IMR-90 (cell line): ENCODE results near the gene RMI2. TPM values are rescaled to one million over a fixed set of nuclear protein-coding genes. Genes with fewer than 3 reads are reported as not detected.

Source experiments
- ATAC-seq: fragments of 200-7000 bp; cut with Tn5 transposase; 2 replicates; pipeline ENCODE4 v1.9.1; 2020; ENCODE audit warnings: low read depth, mild to moderate bottlenecking, moderate library complexity
- BruUV-seq: library from RNA; stranded (reverse); fragments of 400-500 nt; replicated peaks from 2 replicates; lab custom pipeline; 2021; lab: Mats Ljungman, UMichigan
- CTCF ChIA-PET: fragments of 300-600 bp; formaldehyde crosslinking; extraction: SDS; loops from one replicate; lab custom pipeline; 2021; ENCODE audit warnings: antibody characterized with exemption; lab: Yijun Ruan, JAX
- POLR2A ChIA-PET: fragments of 300-600 bp; sonication (Branson Sonifier 250); formaldehyde crosslinking; loops from one replicate; lab custom pipeline; 2022; ENCODE audit warnings: antibody characterized with exemption; ENCODE audit not compliant: unreplicated experiment; lab: Charles Lee
- DNase-seq: peaks from one replicate; pipeline ENCODE4 v3.0.0; 2013
- H2AFZ ChIP-seq: replicated peaks from 2 replicates; pipeline ENCODE3; 2013; ENCODE audit warnings: low read length, mild to moderate bottlenecking; ENCODE audit not compliant: poor library complexity
- H2AK5ac ChIP-seq: 2 replicates; pipeline ENCODE4 v1.6.1; 2013; ENCODE audit warnings: low read depth, low read length, inconsistent platforms
- H2AK9ac ChIP-seq: replicated peaks from 2 replicates; pipeline ENCODE3; 2013; ENCODE audit warnings: mild to moderate bottlenecking, low read depth, low read length, moderate library complexity; ENCODE audit not compliant: poor library complexity
- H2BK120ac ChIP-seq: 2 replicates; pipeline ENCODE4 v1.6.1; 2013; ENCODE audit warnings: low read depth, low read length, inconsistent platforms
- H2BK15ac ChIP-seq: 3 replicates; pipeline ENCODE4 v1.6.1; 2013; ENCODE audit warnings: low read depth, low read length, inconsistent platforms
- H2BK20ac ChIP-seq: 2 replicates; pipeline ENCODE4 v1.6.1; 2013; ENCODE audit warnings: low read depth, mild to moderate bottlenecking, inconsistent platforms, low read length, moderate library complexity
- H2BK5ac ChIP-seq: 2 replicates; pipeline ENCODE4 v1.6.1; 2013; ENCODE audit warnings: mild to moderate bottlenecking, low read depth, low read length, inconsistent platforms; ENCODE audit not compliant: poor library complexity, severe bottlenecking
- H3K14ac ChIP-seq: replicated peaks from 2 replicates; pipeline ENCODE4 v1.6.1; 2013; ENCODE audit warnings: low read depth, low read length, inconsistent platforms
- H3K18ac ChIP-seq: 2 replicates; pipeline ENCODE4 v1.6.1; 2013; ENCODE audit warnings: low read depth, low read length, control low read depth
- H3K23ac ChIP-seq: 2 replicates; pipeline ENCODE4 v1.6.1; 2013; ENCODE audit warnings: low read depth, low read length, inconsistent platforms
- H3K27ac ChIP-seq: 2 replicates; pipeline ENCODE4 v1.5.1; 2013; ENCODE audit warnings: mild to moderate bottlenecking, control low read depth, low read length; ENCODE audit not compliant: insufficient read depth
- H3K27me3 ChIP-seq: 2 replicates; pipeline ENCODE4 v1.6.1; 2013; ENCODE audit warnings: low read length; ENCODE audit not compliant: control insufficient read depth, insufficient read depth
- H3K36me3 ChIP-seq: 2 replicates; pipeline ENCODE4 v1.6.1; 2013; ENCODE audit warnings: low read length, mixed read lengths; ENCODE audit not compliant: control insufficient read depth, insufficient read depth
- H3K4ac ChIP-seq: 2 replicates; pipeline ENCODE4 v1.6.1; 2013; ENCODE audit warnings: low read depth, low read length, inconsistent platforms
- H3K4me1 ChIP-seq: 2 replicates; pipeline ENCODE4 v1.6.1; 2013; ENCODE audit warnings: low read length, mixed read lengths; ENCODE audit not compliant: control insufficient read depth, insufficient read depth
- H3K4me2 ChIP-seq: 2 replicates; pipeline ENCODE4 v1.6.1; 2013; ENCODE audit warnings: low read depth, mild to moderate bottlenecking, control low read depth, low read length, moderate library complexity
- H3K4me3 ChIP-seq: 2 replicates; pipeline ENCODE4 v1.5.1; 2013; ENCODE audit warnings: low read depth, mild to moderate bottlenecking, control low read depth, low read length, moderate library complexity; ENCODE audit not compliant: insufficient read depth
- H3K56ac ChIP-seq: 2 replicates; pipeline ENCODE4 v1.6.1; 2013; ENCODE audit warnings: low read length, inconsistent platforms; ENCODE audit not compliant: insufficient read depth; ENCODE audit errors: extremely low read depth
- H3K79me1 ChIP-seq, 2 experiments: 2 replicates each; pipeline ENCODE4 v1.6.1; 2013; ENCODE audit warnings: low read length in 2 of 2, inconsistent platforms in 1 of 2, low read depth in 1 of 2
- H3K9ac ChIP-seq: 2 replicates; pipeline ENCODE4 v1.6.1; 2013; ENCODE audit warnings: low read depth, low read length, control low read depth
- H3K9me1 ChIP-seq: 2 replicates; pipeline ENCODE4 v1.6.1; 2013; ENCODE audit warnings: low read length, inconsistent platforms; ENCODE audit not compliant: insufficient read depth
- H3K9me3 ChIP-seq: 2 replicates; pipeline ENCODE4 v1.6.1; 2013; ENCODE audit warnings: low read length; ENCODE audit not compliant: control insufficient read depth, insufficient read depth
- H4K20me1 ChIP-seq: 2 replicates; pipeline ENCODE4 v1.6.1; 2013; ENCODE audit warnings: low read length, inconsistent platforms; ENCODE audit not compliant: insufficient read depth
- H4K5ac ChIP-seq: 2 replicates; pipeline ENCODE4 v1.6.1; 2013; ENCODE audit warnings: mild to moderate bottlenecking, low read depth, low read length, control low read depth
- H4K8ac ChIP-seq, 2 experiments: 2 replicates each; pipeline ENCODE4 v1.6.1; 2013; ENCODE audit warnings: low read depth in 2 of 2, low read length in 2 of 2, control low read depth in 1 of 2, inconsistent platforms in 1 of 2
- H4K91ac ChIP-seq: 2 replicates; pipeline ENCODE4 v1.6.1; 2013; ENCODE audit warnings: low read depth, low read length, inconsistent platforms; ENCODE audit not compliant: insufficient read depth
- CTCF ChIP-seq: conservative IDR thresholded peaks from 2 replicates; pipeline ENCODE4 v1.5.1; 2012; ENCODE audit warnings: mild to moderate bottlenecking, low read depth, low read length, improper control_type of control experiment
- MAZ ChIP-seq: IDR thresholded peaks from 2 replicates; pipeline ENCODE4 v1.6.1; 2012; ENCODE audit warnings: low read depth, mild to moderate bottlenecking, low read length, improper control_type of control experiment, moderate library complexity, borderline replicate concordance
- NFE2L2 ChIP-seq: fragments of 150-350 bp; IDR thresholded peaks from 2 replicates; pipeline ENCODE4 v1.6.1; 2016; ENCODE audit warnings: low read depth, mild to moderate bottlenecking, low read length
- RAD21 ChIP-seq: IDR thresholded peaks from 2 replicates; pipeline ENCODE4 v1.6.1; 2012; ENCODE audit warnings: low read length, improper control_type of control experiment
- SMC3 ChIP-seq: fragments of 150-350 bp; IDR thresholded peaks from 2 replicates; pipeline ENCODE4 v1.6.1; 2016; ENCODE audit warnings: low read depth, mild to moderate bottlenecking, antibody characterized with exemption, low read length, moderate library complexity
- WGBS, 2 experiments: methylation state at CpG; one replicate each; pipeline versions ENCODE4 v1.1.5 to v1.1.7; 2013; ENCODE audit warnings: missing lambda C conversion rate in 2 of 2; ENCODE audit not compliant: insufficient read length in 1 of 2; ENCODE audit errors: extremely low coverage in 2 of 2; 5-methylcytosine and 5-hydroxymethylcytosine counted together
- dilution Hi-C: fragments of 300-500 bp; cut with HindIII; formaldehyde crosslinking; loops from one replicate; pipeline ENCODE4 v1.14.3; 2018; ENCODE audit warnings: low sequenced_read_pairs; ENCODE audit not compliant: unreplicated experiment
- in situ Hi-C: fragments of 300-500 bp; cut with MboI; formaldehyde crosslinking; loops from 3 replicates; pipeline ENCODE4 v1.14.3; 2019; ENCODE audit warnings: low sequenced_read_pairs, inconsistent platforms, mixed read lengths
- intact Hi-C: fragments of 100-400 bp; cut with micrococcal nuclease; formaldehyde crosslinking; loops from 2 replicates; pipeline ENCODE4 v1.10.0; 2022
- polyA plus RNA-seq, 3 experiments: library from polyadenylated mRNA; depleted of rRNA; stranded (reverse); fragments of >200 nt; gene quantifications; 2 replicates each; pipeline ENCODE4 v1.2.3, GENCODE V29; 2012; ENCODE audit warnings: low replicate concordance in 1 of 3
- total RNA-seq: library from RNA; depleted of rRNA; stranded (reverse); fragments of >200 nt; gene quantifications from 2 replicates; pipeline ENCODE4 v1.2.3, GENCODE V29; 2012

The RMI2 gene
- total and polyA plus RNA-seq, 2 of the 4 experiments (the other 2 are of a cell fraction): 3.2 to 5.6 TPM

DNA sequence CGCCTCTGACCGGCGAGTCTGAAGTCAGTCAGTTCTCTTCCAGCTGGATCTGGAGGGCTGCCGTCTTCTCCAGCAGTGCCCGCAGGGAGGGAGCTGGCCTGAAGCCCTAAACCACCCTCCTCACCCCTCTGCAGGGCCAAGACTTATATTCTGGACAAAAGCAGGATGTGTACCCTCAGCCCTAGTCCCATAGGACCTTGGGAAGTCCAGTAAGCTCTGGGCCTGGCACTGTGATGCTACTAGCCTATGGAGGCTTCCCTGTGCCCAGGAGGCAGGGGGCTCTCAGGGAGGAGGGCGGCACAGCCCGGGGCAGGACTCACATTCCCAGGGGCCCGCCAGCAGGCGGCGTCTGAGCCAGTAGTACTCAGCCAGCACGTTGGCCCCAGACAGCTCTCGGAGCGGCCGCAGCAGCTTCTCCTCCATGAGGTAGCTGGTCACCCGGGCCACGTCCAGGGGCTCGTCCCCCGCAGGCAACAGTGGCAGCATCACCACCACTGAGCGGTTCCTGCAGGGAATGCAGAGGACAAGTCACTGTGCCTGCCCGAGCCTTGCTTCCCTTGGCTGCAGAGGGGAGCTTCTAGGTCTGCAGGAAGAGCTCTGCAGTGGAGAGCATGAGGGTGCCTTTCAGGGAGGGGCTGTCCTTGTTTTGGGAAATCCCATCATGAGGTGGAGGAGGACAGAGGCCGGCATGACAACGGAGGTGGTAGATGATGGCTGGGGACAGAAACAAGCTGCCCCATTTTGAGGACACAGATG is 41.7 kb downstream of the RMI2 start:
- H3K18ac ChIP-seq: no peak overlapping the region
- CTCF ChIA-PET: interaction anchor here (0.6 to 1.3 kb wide), 7 partner anchors 9 to 423 kb away, joined by 3 to 4 read pairs (median 3); partner anchors contain the start of gene SOCS1
- 34% methylated on average over 13 of the region's 22 CpGs; no CpG with 5 or more reads in 1 of the 2 experiments for WGBS, 2 experiments
- peak overlapping the region; percentile 74 for H2AFZ ChIP-seq
- H3K9me1 ChIP-seq: no peaks in the 10 kb centered on the region
- H4K8ac ChIP-seq: no peak overlapping the region
- no peaks in the 10 kb centered on the region for H3K27me3 ChIP-seq
- no peak overlapping the region for H2AK5ac ChIP-seq
- no peak overlapping the region for H3K4me3 ChIP-seq
- no peak overlapping the region for H3K9ac ChIP-seq
- H3K56ac ChIP-seq: no peak overlapping the region
- H4K20me1 ChIP-seq: no peaks in the 10 kb centered on the region
- TF ChIP-seq RAD21 (peak; percentile 35), NFE2L2 (no peak), CTCF (peak; percentile 45), SMC3 (peak; percentile 48), MAZ (no peak)
- in situ Hi-C loops (no loop called here), dilution Hi-C loops (no loop called here), intact Hi-C loops (no loop called here)
- no TSS peak for BruUV-seq
- no peaks in the 10 kb centered on the region for H3K9me3 ChIP-seq
- no peaks in the 10 kb centered on the region for H3K79me1 ChIP-seq
- H2AK9ac ChIP-seq: no peak overlapping the region
- POLR2A ChIA-PET: no interaction called here
- no peak overlapping the region for H3K23ac ChIP-seq
- DNase-seq (no peak), ATAC-seq (peak; percentile 85)
- no peak overlapping the region for H4K91ac ChIP-seq
- H3K36me3 ChIP-seq: no peaks in the 10 kb centered on the region
- H3K4me1 ChIP-seq: peaks cover 5% of the 10 kb centered on the region; the same call in 1 of the 2 replicates
- H3K14ac ChIP-seq: no peak overlapping the region
- H2BK120ac ChIP-seq: no peak overlapping the region
- H2BK15ac ChIP-seq: no peak overlapping the region
- no peak overlapping the region for H2BK5ac ChIP-seq
- H3K4me2 ChIP-seq: no peak overlapping the region
- no peak overlapping the region for H2BK20ac ChIP-seq
- no peak overlapping the region for H3K27ac ChIP-seq
- no peak overlapping the region for H3K4ac ChIP-seq
- no peak overlapping the region for H4K5ac ChIP-seq
